ENCODE results near the gene SRC. TPM values are rescaled to one million over a fixed set of nuclear protein-coding genes. Genes with fewer than 3 reads are reported as not detected.
"Not testable (repeated sequence)": the region's sequence is repeated elsewhere in the genome, so short reads cannot be mapped to it uniquely, and the experiment has no call there.

SRC gene
- total RNA-seq, 2 experiments from 2014 or later = 4.2 to 5.7 TPM

DNA sequence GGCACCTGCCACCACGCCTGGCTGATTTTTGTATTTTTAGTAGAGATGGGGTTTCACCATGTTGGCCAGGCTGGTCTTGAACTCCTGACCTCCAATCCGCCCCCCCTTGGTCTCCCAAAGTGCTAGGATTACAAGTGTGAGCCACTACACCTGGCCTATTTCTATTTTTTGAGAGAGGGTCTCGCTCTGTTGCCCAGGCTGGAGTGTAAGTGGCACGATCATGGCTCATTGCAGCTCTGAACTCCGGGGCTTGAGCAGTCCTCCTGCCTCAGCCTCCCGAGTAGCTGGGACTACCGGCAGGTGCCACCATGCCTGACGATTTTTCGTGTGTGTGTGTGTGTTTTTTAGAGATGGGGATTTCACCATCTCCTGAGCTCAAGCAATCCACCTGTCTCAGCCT lies 25.9 kb downstream of the SRC start:
- CTCF ChIA-PET = interaction anchor here (1.0 to 1.9 kb wide), 2 partner anchors 13 to 180 kb away, joined by 3 to 5 read pairs; no protein-coding TSS in a partner anchor
- H3K27me3 Mint-ChIP-seq; DNase-seq; H3K9me3 Mint-ChIP-seq (ENCODE audit: low read depth); H3K27ac Mint-ChIP-seq; intact Hi-C loops (cut with DNase I, micrococcal nuclease); H3K4me1 Mint-ChIP-seq; ATAC-seq; H3K4me3 Mint-ChIP-seq; H3K36me3 Mint-ChIP-seq (ENCODE audit: low read depth): not testable (repeated sequence)
- POLR2A ChIA-PET = interaction anchor here (0.7 kb wide), 1 partner anchor 779 kb away, joined by 3 read pairs; no protein-coding TSS in a partner anchor

DNA sequence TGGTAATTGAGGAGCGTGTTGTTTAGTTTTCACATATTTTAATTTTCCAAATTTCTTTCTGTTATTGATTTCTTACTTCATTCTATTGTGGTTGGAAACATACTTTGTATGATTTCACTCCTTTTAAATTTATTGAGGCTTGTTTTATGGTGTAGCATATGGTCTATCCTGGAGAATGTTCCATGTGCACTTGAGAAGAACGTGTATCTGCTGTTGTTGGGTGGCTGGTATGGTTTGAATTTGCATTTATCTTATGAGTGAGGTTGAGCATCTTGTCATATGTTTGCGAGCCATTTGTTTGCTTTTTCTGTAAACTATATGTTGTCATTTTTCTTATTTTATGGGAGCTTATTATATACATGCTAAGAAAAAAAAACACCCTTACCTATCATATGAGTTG lies 26.5 kb downstream of the SRC start:
- no peaks in the 10 kb centered on the region for H3K9me3 Mint-ChIP-seq (ENCODE audit: low read depth)
- ChIA-PET POLR2A (no interaction called here), CTCF (interaction anchor here (0.6 to 1.9 kb wide), 2 partner anchors 13 to 566 kb away, joined by 3 to 5 read pairs; no protein-coding TSS in a partner anchor)
- no peaks in the 10 kb centered on the region for H3K36me3 Mint-ChIP-seq (ENCODE audit: low read depth)
- DNase-seq (no peak), ATAC-seq (no peak)
- no peak overlapping the region for H3K27ac Mint-ChIP-seq
- peaks cover 3% of the 10 kb centered on the region for H3K4me1 Mint-ChIP-seq
- no peaks in the 10 kb centered on the region for H3K27me3 Mint-ChIP-seq
- H3K4me3 Mint-ChIP-seq = no peak overlapping the region
- intact Hi-C loops (cut with DNase I, micrococcal nuclease) = no loop called here

DNA sequence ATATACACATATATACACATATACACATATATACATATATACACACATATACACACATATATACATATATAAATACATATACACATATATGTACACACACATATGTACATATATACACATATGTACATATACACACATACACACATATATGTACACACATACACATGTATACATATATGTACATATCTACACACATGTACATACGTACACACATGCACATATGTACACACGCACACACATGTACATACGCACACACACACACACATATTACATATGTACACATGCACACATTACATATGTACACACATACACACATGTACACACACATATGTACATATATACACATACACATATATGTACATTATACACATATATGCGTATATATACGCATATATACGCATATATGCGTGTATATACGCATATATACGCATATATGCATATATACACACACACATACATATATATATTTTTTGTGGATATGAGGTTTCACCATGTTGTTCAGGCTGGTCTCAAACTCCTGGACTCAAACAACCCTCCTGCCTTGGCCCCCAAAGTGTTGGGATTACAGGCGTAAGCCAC lies 27.2 kb downstream of the SRC start:
- Mint-ChIP-seq H3K4me1 (peaks cover 4% of the 10 kb centered on the region), H3K4me3 (no peak overlapping the region), H3K27ac (no peak overlapping the region), H3K36me3 (ENCODE audit: low read depth) (no peaks in the 10 kb centered on the region), H3K27me3 (no peaks in the 10 kb centered on the region), H3K9me3 (ENCODE audit: low read depth) (no peaks in the 10 kb centered on the region)
- POLR2A ChIA-PET = no interaction called here
- ATAC-seq (no peak), DNase-seq (no peak)
- intact Hi-C loops (cut with DNase I, micrococcal nuclease) = no loop called here
- CTCF ChIA-PET = interaction anchor here (1.9 kb wide), 1 partner anchor 12 kb away, joined by 5 read pairs; no protein-coding TSS in a partner anchor

DNA sequence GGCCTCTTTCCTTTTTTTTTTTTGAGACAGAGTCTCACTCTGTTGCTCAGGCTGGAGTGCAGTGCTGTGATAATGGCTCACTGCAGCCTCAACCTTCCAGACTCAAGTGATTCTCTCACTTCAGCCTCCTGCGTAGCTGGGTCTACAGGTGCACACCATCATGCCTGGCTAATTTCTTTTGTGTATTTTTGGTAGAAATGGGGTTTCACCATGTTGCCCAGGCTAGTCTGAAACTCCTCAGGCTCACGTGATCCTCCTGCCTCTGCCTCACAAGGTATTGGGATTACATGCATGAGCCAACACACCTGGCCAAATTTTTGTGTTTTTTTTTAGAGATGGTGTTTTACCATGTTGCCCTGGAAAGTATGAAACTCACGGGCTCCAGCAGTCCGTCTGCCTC lies 29.3 kb downstream of the SRC start:
- ChIA-PET POLR2A (no interaction called here), CTCF (interaction anchor here (0.9 kb wide), 1 partner anchor 11 kb away, joined by 4 read pairs; no protein-coding TSS in a partner anchor)
- Mint-ChIP-seq H3K9me3 (ENCODE audit: low read depth) (no peaks in the 10 kb centered on the region), H3K4me1 (peaks cover 4% of the 10 kb centered on the region), H3K27ac (no peak overlapping the region), H3K4me3 (no peak overlapping the region), H3K27me3 (no peaks in the 10 kb centered on the region), H3K36me3 (ENCODE audit: low read depth) (no peaks in the 10 kb centered on the region)
- intact Hi-C loops (cut with DNase I, micrococcal nuclease) = no loop called here
- no peak for ATAC-seq
- no peak for DNase-seq

DNA sequence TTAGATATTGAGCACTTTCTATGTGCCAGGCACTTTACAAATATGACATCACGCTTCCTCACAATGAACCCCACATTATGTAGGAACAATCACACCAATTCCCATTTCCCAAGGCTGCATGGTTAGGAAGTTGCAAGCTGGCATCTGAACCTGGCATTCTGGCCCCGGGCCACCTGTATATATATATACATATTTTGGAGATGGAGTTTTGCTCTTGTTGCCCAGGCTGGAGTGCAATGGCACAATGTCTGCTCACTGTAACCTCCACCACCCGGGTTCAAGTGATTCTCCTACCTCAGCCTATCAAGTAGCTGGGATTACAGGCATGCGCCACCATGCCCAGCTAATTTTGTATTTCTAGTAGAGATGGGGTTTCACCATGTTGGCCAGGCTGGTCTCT lies 30.4 kb downstream of the SRC start:
- H3K9me3 Mint-ChIP-seq (ENCODE audit: low read depth) = no peaks in the 10 kb centered on the region
- no peak overlapping the region for H3K27ac Mint-ChIP-seq
- H3K4me3 Mint-ChIP-seq = no peak overlapping the region
- ATAC-seq (no peak), DNase-seq (no peak)
- intact Hi-C loops (cut with DNase I, micrococcal nuclease) = no loop called here
- H3K36me3 Mint-ChIP-seq (ENCODE audit: low read depth) = no peaks in the 10 kb centered on the region
- ChIA-PET CTCF (no interaction called here), POLR2A (no interaction called here)
- H3K4me1 Mint-ChIP-seq = peaks cover 4% of the 10 kb centered on the region
- H3K27me3 Mint-ChIP-seq = no peaks in the 10 kb centered on the region

DNA sequence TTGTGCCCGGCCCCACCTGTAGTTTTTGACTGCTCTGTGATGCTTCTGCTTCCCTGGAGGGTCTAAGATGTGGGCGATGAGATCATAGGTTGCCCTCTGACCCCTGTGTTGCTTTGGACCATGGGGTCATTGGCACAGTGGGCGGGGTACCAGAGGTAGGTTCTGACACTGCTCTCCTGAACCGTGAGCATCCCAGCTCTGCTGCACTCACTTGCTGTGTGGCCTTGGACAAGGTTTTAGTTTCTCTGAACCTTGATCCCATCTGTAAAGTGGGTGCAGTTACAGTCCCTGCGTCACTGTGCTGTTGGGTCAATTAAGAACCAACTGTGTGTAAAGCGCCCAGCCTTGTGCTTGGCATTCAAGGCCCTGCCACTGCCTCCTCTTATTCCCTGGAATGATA lies 30.9 kb downstream of the SRC start:
- POLR2A ChIA-PET = no interaction called here
- no peaks in the 10 kb centered on the region for H3K36me3 Mint-ChIP-seq (ENCODE audit: low read depth)
- no peak for DNase-seq
- H3K4me1 Mint-ChIP-seq = peaks cover 4% of the 10 kb centered on the region
- H3K27me3 Mint-ChIP-seq = no peaks in the 10 kb centered on the region
- no peak overlapping the region for H3K27ac Mint-ChIP-seq
- no peak overlapping the region for H3K4me3 Mint-ChIP-seq
- no peaks in the 10 kb centered on the region for H3K9me3 Mint-ChIP-seq (ENCODE audit: low read depth)
- ATAC-seq = no peak
- CTCF ChIA-PET = no interaction called here
- intact Hi-C loops (cut with DNase I, micrococcal nuclease) = no loop called here

DNA sequence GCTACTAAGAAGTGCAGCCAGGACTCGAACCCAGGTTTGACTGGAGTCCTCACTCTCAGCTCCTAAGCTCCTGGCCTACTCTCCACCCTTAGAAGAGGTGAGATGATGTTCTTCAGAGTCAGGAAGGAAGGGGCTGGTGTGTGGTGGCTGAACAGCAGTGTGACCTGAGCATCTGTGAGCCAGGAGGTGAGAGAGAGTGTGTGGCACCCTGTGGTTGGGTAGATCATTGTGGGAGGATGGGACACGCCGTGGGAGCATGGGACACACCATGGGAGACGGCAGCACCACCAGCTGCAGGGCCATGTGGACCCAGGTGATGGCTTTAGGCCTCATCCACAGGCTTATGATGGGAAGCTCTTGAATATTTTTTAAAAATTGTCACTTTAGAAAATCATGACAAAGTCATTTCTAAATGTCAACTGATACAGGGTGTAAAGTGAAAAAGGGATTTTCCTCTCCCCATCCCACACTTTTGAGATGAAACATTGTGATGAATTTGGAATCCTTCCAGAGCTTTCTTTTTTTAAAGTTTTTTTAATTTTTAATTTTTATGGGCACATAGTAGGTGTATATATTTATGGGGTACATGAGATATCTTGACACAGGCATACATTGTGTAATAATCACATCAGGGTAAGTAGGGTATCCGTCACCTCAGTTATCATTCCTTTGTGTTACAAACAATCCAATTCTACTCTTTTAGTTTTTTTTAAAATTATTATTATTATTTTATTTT lies 31.6 kb downstream of the SRC start:
- Mint-ChIP-seq H3K36me3 (ENCODE audit: low read depth) (no peaks in the 10 kb centered on the region), H3K27ac (no peak overlapping the region), H3K9me3 (ENCODE audit: low read depth) (no peaks in the 10 kb centered on the region), H3K27me3 (no peaks in the 10 kb centered on the region), H3K4me3 (no peak overlapping the region), H3K4me1 (peaks cover 4% of the 10 kb centered on the region)
- DNase-seq (no peak), ATAC-seq (no peak)
- intact Hi-C loops (cut with DNase I, micrococcal nuclease) = no loop called here
- ChIA-PET CTCF (interaction anchor here (0.6 to 0.7 kb wide), 2 partner anchors 198 to 928 kb away, joined by 3 read pairs; partner anchors contain the start of gene MROH8), POLR2A (no interaction called here)

DNA sequence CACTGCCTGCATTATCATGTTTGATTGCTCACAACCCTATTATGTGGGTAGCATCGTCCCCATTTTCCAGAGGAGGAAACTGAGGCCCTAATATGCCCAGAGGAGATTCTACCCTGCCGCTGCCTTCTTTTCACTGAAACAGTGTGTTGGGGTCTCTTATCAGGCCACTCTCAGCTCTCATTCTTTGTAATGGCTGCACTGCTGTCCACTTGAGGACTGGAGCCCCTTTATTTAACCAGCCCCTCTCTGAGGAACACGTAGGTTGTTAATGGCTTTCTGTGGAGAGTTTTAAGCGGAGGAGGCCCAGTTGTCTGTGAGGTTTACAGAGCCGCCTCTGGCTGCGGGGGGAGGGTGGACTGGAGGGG lies 32.5 kb downstream of the SRC start:
- no peaks in the 10 kb centered on the region for H3K27me3 Mint-ChIP-seq
- H3K9me3 Mint-ChIP-seq (ENCODE audit: low read depth) = no peaks in the 10 kb centered on the region
- intact Hi-C loops (cut with DNase I, micrococcal nuclease) = no loop called here
- H3K4me1 Mint-ChIP-seq = peaks cover 4% of the 10 kb centered on the region
- DNase-seq = no peak
- ChIA-PET POLR2A (no interaction called here), CTCF (interaction anchor here (0.7 kb wide), 1 partner anchor 927 kb away, joined by 3 read pairs; no protein-coding TSS in a partner anchor)
- no peak for ATAC-seq
- H3K4me3 Mint-ChIP-seq = no peak overlapping the region
- no peaks in the 10 kb centered on the region for H3K36me3 Mint-ChIP-seq (ENCODE audit: low read depth)
- no peak overlapping the region for H3K27ac Mint-ChIP-seq

DNA sequence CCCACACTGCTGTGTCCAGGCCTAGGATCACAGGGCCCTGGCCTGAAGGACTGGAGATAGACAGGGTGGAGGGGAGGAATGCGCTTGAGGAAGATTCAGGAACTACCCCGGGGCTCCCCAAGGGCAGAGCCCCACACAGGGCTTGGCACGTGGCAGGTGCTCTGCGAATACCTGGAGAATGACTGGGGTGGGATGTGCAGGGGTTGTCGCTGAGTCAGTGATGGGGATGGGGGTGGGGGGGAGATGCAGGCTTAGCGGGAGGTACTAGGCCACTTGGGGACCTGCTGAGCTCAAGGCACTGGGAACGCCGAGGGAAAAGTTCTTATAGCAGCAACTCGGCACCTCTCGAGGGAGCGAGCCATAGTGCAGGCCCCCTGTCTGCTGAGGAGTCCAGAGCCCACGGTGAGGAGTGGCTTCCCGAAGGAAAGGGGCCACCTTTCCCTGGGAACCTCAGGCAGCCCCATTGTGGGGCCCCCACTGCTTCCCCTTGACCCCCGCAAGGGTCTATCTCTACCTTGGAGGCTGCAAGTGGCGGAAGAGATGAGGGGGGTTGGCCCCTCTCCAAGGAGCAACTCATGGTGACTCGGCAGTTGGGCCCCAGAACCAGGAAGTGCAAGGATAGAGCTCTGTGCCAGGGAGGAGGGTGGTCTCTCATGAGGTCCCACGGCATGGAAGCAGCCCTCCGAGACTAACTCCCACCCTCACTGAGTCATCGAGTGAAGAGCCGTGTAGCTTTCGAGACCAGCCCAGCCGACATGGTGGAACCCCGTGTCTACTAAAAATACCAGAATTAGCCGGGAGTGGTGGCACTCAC lies 33.1 kb downstream of the SRC start:
- H3K36me3 Mint-ChIP-seq (ENCODE audit: low read depth) = no peaks in the 10 kb centered on the region
- H3K9me3 Mint-ChIP-seq (ENCODE audit: low read depth) = no peaks in the 10 kb centered on the region
- DNase-seq (no peak), ATAC-seq (no peak)
- peaks cover 7% of the 10 kb centered on the region for H3K4me1 Mint-ChIP-seq
- H3K4me3 Mint-ChIP-seq = no peak overlapping the region
- H3K27ac Mint-ChIP-seq = no peak overlapping the region
- intact Hi-C loops (cut with DNase I, micrococcal nuclease) = no loop called here
- ChIA-PET CTCF (interaction anchor here (0.8 to 1.3 kb wide), 2 partner anchors 80 to 156 kb away, joined by 3 read pairs; no protein-coding TSS in a partner anchor), POLR2A (no interaction called here)
- no peaks in the 10 kb centered on the region for H3K27me3 Mint-ChIP-seq

DNA sequence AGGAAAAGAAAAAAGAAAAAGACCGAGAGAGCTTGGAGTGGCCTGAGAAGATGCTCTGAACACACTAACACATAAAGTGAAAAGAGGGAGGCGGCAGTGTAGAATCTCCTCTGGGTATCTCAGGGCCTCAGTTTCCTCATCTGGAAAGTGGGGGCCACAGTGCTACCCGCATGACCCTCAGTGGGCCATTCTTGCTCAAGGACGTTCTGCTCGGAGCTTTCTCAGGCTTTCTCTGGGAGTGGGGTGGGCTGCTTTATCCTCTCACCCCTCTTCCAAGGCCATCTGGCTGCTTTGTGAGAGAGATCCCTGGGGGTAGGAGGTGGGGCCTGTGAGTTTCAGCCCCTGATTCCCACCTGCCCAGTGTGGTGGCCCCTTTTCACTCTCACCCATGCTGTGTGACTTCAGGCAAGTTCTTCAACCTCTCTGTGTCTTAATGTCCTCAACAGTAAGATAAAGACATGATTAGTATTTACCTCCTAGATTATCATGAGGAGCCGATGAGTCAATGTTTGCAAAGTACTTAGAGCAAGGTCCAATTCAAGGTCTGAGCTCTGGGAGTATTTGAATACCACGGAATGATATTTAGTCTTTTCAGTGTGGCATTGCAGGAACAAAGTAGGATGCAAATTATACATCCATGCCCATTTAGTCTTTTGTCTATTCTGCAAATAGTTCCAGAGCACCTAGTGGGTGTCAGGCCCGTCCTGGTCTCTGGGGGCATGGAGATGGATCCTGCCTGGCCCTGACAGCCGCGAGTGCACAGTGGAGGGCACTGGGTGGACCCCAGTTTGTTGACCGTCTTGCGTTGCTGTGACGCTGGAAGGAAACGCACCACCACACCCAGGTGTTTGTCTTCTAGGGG lies 34.3 kb downstream of the SRC start:
- H3K36me3 Mint-ChIP-seq (ENCODE audit: low read depth) = no peaks in the 10 kb centered on the region
- peaks cover 12% of the 10 kb centered on the region for H3K4me1 Mint-ChIP-seq
- H3K4me3 Mint-ChIP-seq = no peak overlapping the region
- intact Hi-C loops (cut with DNase I, micrococcal nuclease) = no loop called here
- DNase-seq (no peak), ATAC-seq (no peak)
- no peak overlapping the region for H3K27ac Mint-ChIP-seq
- POLR2A ChIA-PET = no interaction called here
- H3K27me3 Mint-ChIP-seq = peaks cover 4% of the 10 kb centered on the region
- CTCF ChIA-PET = interaction anchor here (0.9 to 1.3 kb wide), 3 partner anchors 36 to 1025 kb away, joined by 3 to 5 read pairs (median 3); no protein-coding TSS in a partner anchor
- no peaks in the 10 kb centered on the region for H3K9me3 Mint-ChIP-seq (ENCODE audit: low read depth)
